ENCODE data around the gene SEMA3G.

GRCh38 chr3:52434491-52435115 lies 10.3 kb downstream of the SEMA3G start:
- no peak for TF ChIP-seq CTCF (optimal IDR thresholded peaks at IDR 0.05 in 1 of 3, IDR thresholded peaks at IDR 0.05 in 1 of 3, conservative IDR thresholded peaks at IDR 0.05 in 1 of 3; ENCODE audit: extremely low read depth in 1 of 3, insufficient read depth in 2 of 3, low read length in 3 of 3)
- TF ChIP-seq EZH2 (IDR thresholded peaks at IDR 0.05; ENCODE audit: low read length) = no peak
